Ishikawa (cell line): Measurements from ENCODE around the gene FNDC8.

Experiments
- MAX ChIP-seq: IDR thresholded peaks from 2 replicates; pipeline ENCODE4 v1.6.1; 2012
- RAD21 ChIP-seq: IDR thresholded peaks from 2 replicates; pipeline ENCODE4 v1.6.1; 2012; ENCODE audit warnings: low read depth
- USF1 ChIP-seq: IDR thresholded peaks from 2 replicates; pipeline ENCODE4 v1.6.1; 2012

GRCh38 chr17:35080536-35080935 lies 40.9 kb upstream of the FNDC8 start:
- TF ChIP-seq RAD21 (no peak), MAX (no peak), USF1 (no peak)
